ENCODE results near the gene TBC1D30. TPM values are rescaled to one million over a fixed set of nuclear protein-coding genes. Genes with fewer than 3 reads are reported as not detected.

The TBC1D30 gene
- total and polyA plus RNA-seq, 4 donors: 0.46 to 2.2 (median 0.70) TPM

GRCh38 chr12:64892561-64892960 lies 68.1 kb downstream of the TBC1D30 start:
- no peaks in the 10 kb centered on the region for H3K36me3 ChIP-seq (ENCODE audit: control insufficient read depth in 4 of 4, insufficient read depth in 3 of 4, low read depth in 1 of 4, low read length in 3 of 4)
- TF ChIP-seq REST (IDR thresholded peaks at IDR 0.05): no peak
- no peak for TF ChIP-seq HNF4G (IDR thresholded peaks at IDR 0.05)
- TF ChIP-seq YY1 (IDR thresholded peaks at IDR 0.05): no peak
- no peak for TF ChIP-seq FOXA1 (IDR thresholded peaks at IDR 0.05)
- no peak overlapping the region for H3K9ac ChIP-seq (ENCODE audit: low read depth in 1 of 2, low read length in 2 of 2)
- H3K4me3 ChIP-seq (ENCODE audit: low read depth in 1 of 3, low read length in 3 of 3): no peak overlapping the region
- no peak overlapping the region for H3K27ac ChIP-seq (ENCODE audit: low read depth in 1 of 2, low read length in 2 of 2)
- H3K9me3 ChIP-seq (ENCODE audit: control insufficient read depth in 4 of 4, low read length in 3 of 4): no peaks in the 10 kb centered on the region
- peaks cover 0 to 7% (median 0%) of the 10 kb centered on the region in 4 donors for H3K27me3 ChIP-seq (ENCODE audit: control insufficient read depth in 4 of 4, insufficient read depth in 4 of 4, low read length in 3 of 4)
- no peaks in the 10 kb centered on the region for H3K4me1 ChIP-seq (ENCODE audit: control insufficient read depth in 4 of 4, insufficient read depth in 4 of 4, low read length in 3 of 4)
- WGBS: 83% methylated on average over 4 of the region's 4 CpGs
- no peak for DNase-seq (ENCODE audit: low spot score)

DNA sequence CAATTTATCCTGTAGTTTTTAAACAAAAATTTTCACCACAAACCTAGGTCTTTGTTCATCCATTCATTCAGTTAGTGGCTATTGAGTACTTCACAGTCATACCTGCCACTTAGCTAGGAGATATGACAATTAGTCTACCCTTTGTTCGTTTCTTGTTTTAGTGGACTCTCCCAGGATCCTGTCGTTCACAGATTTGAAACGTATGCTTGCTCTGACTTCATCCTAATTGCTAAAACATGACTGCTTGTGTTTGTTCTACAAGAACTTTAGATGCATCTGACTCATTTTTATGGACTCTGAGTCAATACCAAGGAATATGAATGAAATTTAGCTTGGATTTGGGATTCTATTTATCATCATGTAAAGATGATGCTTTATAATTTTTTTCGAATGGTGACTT lies 69.5 kb downstream of the TBC1D30 start:
- Histone ChIP-seq H3K27ac (ENCODE audit: low read depth in 1 of 2, low read length in 2 of 2) (no peak overlapping the region), H3K9ac (ENCODE audit: low read depth in 1 of 2, low read length in 2 of 2) (no peak overlapping the region), H3K36me3 (ENCODE audit: control insufficient read depth in 4 of 4, insufficient read depth in 3 of 4, low read depth in 1 of 4, low read length in 3 of 4) (no peaks in the 10 kb centered on the region), H3K27me3 (ENCODE audit: control insufficient read depth in 4 of 4, insufficient read depth in 4 of 4, low read length in 3 of 4) (peaks cover 0 to 7% (median 0%) of the 10 kb centered on the region in 4 donors), H3K4me1 (ENCODE audit: control insufficient read depth in 4 of 4, insufficient read depth in 4 of 4, low read length in 3 of 4) (no peaks in the 10 kb centered on the region), H3K9me3 (ENCODE audit: control insufficient read depth in 4 of 4, low read length in 3 of 4) (no peaks in the 10 kb centered on the region), H3K4me3 (ENCODE audit: low read depth in 1 of 3, low read length in 3 of 3) (no peak overlapping the region)
- TF ChIP-seq RXRA (IDR thresholded peaks at IDR 0.05) (no peak), GABPA (IDR thresholded peaks at IDR 0.05 in 1 of 2, conservative IDR thresholded peaks at IDR 0.05 in 1 of 2) (no peak), FOXA2 (IDR thresholded peaks at IDR 0.05) (no peak), ATF3 (IDR thresholded peaks at IDR 0.05) (no peak), MAX (IDR thresholded peaks at IDR 0.05) (no peak), EGR1 (IDR thresholded peaks at IDR 0.05; ENCODE audit: low read depth in 2 of 2) (no peak), SP1 (IDR thresholded peaks at IDR 0.05) (no peak)
- 74% methylated on average over 4 of the region's 4 CpGs for WGBS
- no peak for DNase-seq (ENCODE audit: low spot score)

DNA sequence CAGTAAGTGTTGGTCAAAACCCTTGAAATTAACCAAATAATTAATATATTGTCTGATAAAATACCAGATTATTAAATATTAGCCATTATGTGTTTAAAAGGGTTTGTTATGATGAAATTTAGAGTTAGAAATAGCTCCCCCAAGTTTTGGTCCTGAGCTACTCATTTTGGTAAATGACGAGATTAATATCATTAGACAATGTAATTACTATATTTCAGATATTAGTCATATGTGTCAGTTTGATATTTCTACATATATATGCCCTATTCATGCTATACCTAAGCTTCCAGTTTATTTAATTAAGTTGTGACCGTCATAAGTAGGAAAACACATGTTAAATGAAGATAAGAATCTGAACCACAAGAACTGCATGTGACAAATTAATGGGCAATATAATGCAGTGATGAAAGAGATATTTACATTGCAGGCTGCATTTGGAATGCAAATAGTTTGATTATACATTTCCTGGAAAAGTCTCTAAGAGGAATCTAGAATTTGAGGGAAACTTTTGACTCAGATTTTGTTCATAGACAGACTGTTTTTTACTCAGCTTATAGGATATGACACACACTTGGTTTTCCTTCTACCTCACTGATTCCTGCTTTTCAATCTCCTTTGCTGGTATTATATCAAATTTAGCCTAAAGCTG lies 70.5 kb downstream of the TBC1D30 start:
- WGBS: 63% methylated on average over 2 of the region's 2 CpGs
- Histone ChIP-seq H3K4me3 (ENCODE audit: low read depth in 1 of 3, low read length in 3 of 3) (no peak overlapping the region), H3K9ac (ENCODE audit: low read depth in 1 of 2, low read length in 2 of 2) (no peak overlapping the region), H3K27ac (ENCODE audit: low read depth in 1 of 2, low read length in 2 of 2) (no peak overlapping the region), H3K36me3 (ENCODE audit: control insufficient read depth in 4 of 4, insufficient read depth in 3 of 4, low read depth in 1 of 4, low read length in 3 of 4) (no peaks in the 10 kb centered on the region), H3K27me3 (ENCODE audit: control insufficient read depth in 4 of 4, insufficient read depth in 4 of 4, low read length in 3 of 4) (peaks cover 0 to 2% (median 0%) of the 10 kb centered on the region in 4 donors), H3K4me1 (ENCODE audit: control insufficient read depth in 4 of 4, insufficient read depth in 4 of 4, low read length in 3 of 4) (no peaks in the 10 kb centered on the region), H3K9me3 (ENCODE audit: control insufficient read depth in 4 of 4, low read length in 3 of 4) (no peaks in the 10 kb centered on the region)
- TF ChIP-seq YY1 (IDR thresholded peaks at IDR 0.05) (no peak), CTCF (IDR thresholded peaks at IDR 0.05; ENCODE audit: low read depth, low read length, missing input control) (no peak), RXRA (IDR thresholded peaks at IDR 0.05) (no peak), SP1 (IDR thresholded peaks at IDR 0.05) (no peak), RAD21 (IDR thresholded peaks at IDR 0.05) (no peak), EGR1 (IDR thresholded peaks at IDR 0.05; ENCODE audit: low read depth in 2 of 2) (no peak), ATF3 (IDR thresholded peaks at IDR 0.05) (no peak), GABPA (IDR thresholded peaks at IDR 0.05 in 1 of 2, conservative IDR thresholded peaks at IDR 0.05 in 1 of 2) (no peak), FOXA1 (IDR thresholded peaks at IDR 0.05) (no peak), HNF4A (conservative IDR thresholded peaks at IDR 0.05) (no peak), NR2F2 (IDR thresholded peaks at IDR 0.05) (no peak), FOXA2 (IDR thresholded peaks at IDR 0.05) (no peak)
- TF ChIP-seq, protein P1, sequence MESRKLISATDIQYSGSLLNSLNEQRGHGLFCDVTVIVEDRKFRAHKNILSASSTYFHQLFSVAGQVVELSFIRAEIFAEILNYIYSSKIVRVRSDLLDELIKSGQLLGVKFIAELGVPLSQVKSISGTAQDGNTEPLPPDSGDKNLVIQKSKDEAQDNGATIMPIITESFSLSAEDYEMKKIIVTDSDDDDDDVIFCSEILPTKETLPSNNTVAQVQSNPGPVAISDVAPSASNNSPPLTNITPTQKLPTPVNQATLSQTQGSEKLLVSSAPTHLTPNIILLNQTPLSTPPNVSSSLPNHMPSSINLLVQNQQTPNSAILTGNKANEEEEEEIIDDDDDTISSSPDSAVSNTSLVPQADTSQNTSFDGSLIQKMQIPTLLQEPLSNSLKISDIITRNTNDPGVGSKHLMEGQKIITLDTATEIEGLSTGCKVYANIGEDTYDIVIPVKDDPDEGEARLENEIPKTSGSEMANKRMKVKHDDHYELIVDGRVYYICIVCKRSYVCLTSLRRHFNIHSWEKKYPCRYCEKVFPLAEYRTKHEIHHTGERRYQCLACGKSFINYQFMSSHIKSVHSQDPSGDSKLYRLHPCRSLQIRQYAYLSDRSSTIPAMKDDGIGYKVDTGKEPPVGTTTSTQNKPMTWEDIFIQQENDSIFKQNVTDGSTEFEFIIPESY (IDR thresholded peaks at IDR 0.05): no peak
- DNase-seq (ENCODE audit: low spot score): no peak
